HG03175 (cell line): ENCODE data around the gene IFI6.
"Not testable (repeated sequence)": the region's sequence is repeated elsewhere in the genome, so short reads cannot be mapped to it uniquely, and the experiment has no call there.

Experiments
- ATAC-seq: cut with Tn5 transposase; IDR thresholded peaks from one replicate; pipeline ENCODE4 v1.9.1; 2021; ENCODE audit warnings: mild to moderate bottlenecking, moderate library complexity; ENCODE audit not compliant: unreplicated experiment

Gene IFI6

GRCh38 chr1:27671964-27672749 is at the start of gene IFI6:
TSS of gene IFI6 (minus strand) at chr1:27672192. CDS start at chr1:27669314, 2,878 bp downstream.
- ATAC-seq, result peak; percentile 83

GRCh38 chr1:27719286-27720251 is 47.6 kb upstream of the IFI6 start:
- ATAC-seq, result no peak

GRCh38 chr1:27716262-27716895 is 44.4 kb upstream of the IFI6 start:
- ATAC-seq, result no peak

- no peak for ATAC-seq
Measured at GRCh38 chr1:27713869-27714513, 42.0 kb upstream of the IFI6 start.

GRCh38 chr1:27713139-27713725 is 41.2 kb upstream of the IFI6 start:
- no peak for ATAC-seq

GRCh38 chr1:27710574-27710973 is 38.6 kb upstream of the IFI6 start:
- no peak for ATAC-seq

- ATAC-seq, result no peak
Measured at GRCh38 chr1:27705545-27705944, 33.6 kb upstream of the IFI6 start.

- ATAC-seq, result no peak
Measured at GRCh38 chr1:27704958-27705357, 33.0 kb upstream of the IFI6 start.

- ATAC-seq, result not testable (repeated sequence)
Measured at GRCh38 chr1:27696835-27697234, 24.8 kb upstream of the IFI6 start.

- ATAC-seq, result no peak
Measured at GRCh38 chr1:27690183-27690582, 18.2 kb upstream of the IFI6 start.

GRCh38 chr1:27689423-27690173 is 17.6 kb upstream of the IFI6 start:
- ATAC-seq, result peak; percentile 66

- ATAC-seq, result no peak
Measured at GRCh38 chr1:27687906-27688305, 15.9 kb upstream of the IFI6 start.

GRCh38 chr1:27686223-27686990 is 14.4 kb upstream of the IFI6 start:
- ATAC-seq, result no peak

GRCh38 chr1:27684176-27684575 is 12.2 kb upstream of the IFI6 start:
- no peak for ATAC-seq

GRCh38 chr1:27682351-27682944 is 10.5 kb upstream of the IFI6 start:
- no peak for ATAC-seq

- ATAC-seq, result not testable (repeated sequence)
Measured at GRCh38 chr1:27681580-27681979, 9.6 kb upstream of the IFI6 start.

- not testable (repeated sequence) for ATAC-seq
Measured at GRCh38 chr1:27680225-27680791, 8.3 kb upstream of the IFI6 start.

- ATAC-seq, result no peak
Measured at GRCh38 chr1:27678747-27679146, 6.8 kb upstream of the IFI6 start.
